ENCODE data around the gene VAMP1. TPM values are rescaled to one million over a fixed set of nuclear protein-coding genes. Genes with fewer than 3 reads are reported as not detected.

Gene VAMP1
- total and polyA plus RNA-seq, 2 of the 13 experiments (the other 11 are each of a cell fraction or from before 2014, with no cell fraction given), result 2.5 to 7.4 TPM

GRCh38 chr12:6460751-6461371 lies 9.6 kb downstream of the VAMP1 start:
- Histone ChIP-seq H3K4me2 (ENCODE audit: low read depth, low read length) (no peak overlapping the region), H3K9me3 (ENCODE audit: low read length) (no peaks in the 10 kb centered on the region), H4K20me1 (ENCODE audit: insufficient read depth, low read length) (no peaks in the 10 kb centered on the region), H3K36me3 (replicated peaks in 1 of 2; ENCODE audit: control insufficient read depth in 1 of 2, insufficient read depth in 2 of 2, low read length in 2 of 2) (peaks cover 20 to 54% of the 10 kb centered on the region in 2 experiments), H3K4me1 (ENCODE audit: insufficient read depth, low read length) (0 out of 2 replicates have a peak, but pooled peaks cover 5% of the 10 kb centered on the region), H3K9ac (ENCODE audit: insufficient read depth, low read depth, low read length) (no peak overlapping the region), H3K79me2 (ENCODE audit: insufficient read depth, low read length) (no peaks in the 10 kb centered on the region), H2AFZ (ENCODE audit: low read length) (no peak overlapping the region), H3K4me3 (replicated peaks in 1 of 3; ENCODE audit: insufficient read depth in 1 of 3, low read depth in 2 of 3, low read length in 3 of 3) (no peak overlapping the region), H3K27me3 (ENCODE audit: control insufficient read depth in 1 of 2, insufficient read depth in 2 of 2, low read length in 2 of 2) (no peaks in the 10 kb centered on the region), H3K27ac (ENCODE audit: extremely low read length, insufficient read depth, low read length) (no peak overlapping the region)
- no peak for DNase-seq (ENCODE audit: low spot score)
- intact Hi-C loops (cut with micrococcal nuclease; ENCODE audit: unreplicated experiment), result loop anchor here (10.0 kb wide), 1 partner anchor 126 kb away; no protein-coding TSS in a partner anchor
- ChIA-PET CTCF (ENCODE audit: low intra/inter-chr PET ratio, low total read pairs) (no interaction called here), POLR2A (interaction anchor here (1.1 to 2.9 kb wide), 3 partner anchors 9 to 73 kb away, joined by 3 to 12 read pairs (median 9); partner anchors contain the start of genes TAPBPL and VAMP1)
- no TSS peak for BruUV-seq (replicated peaks)
- in situ Hi-C loops (cut with HindIII; ENCODE audit: extremely low pct_ligation_motif_present, low pct_unique_long_range_greater_than_20kb), result loop anchor here (5.0 to 25.0 kb wide), 2 partner anchors 39 to 399 kb away; no protein-coding TSS in a partner anchor
- TF ChIP-seq MZF1 (CRISPR knock-in tag; IDR thresholded peaks at IDR 0.05; ENCODE audit: borderline replicate concordance), result no peak
- no peak for TF ChIP-seq NFE2 (CRISPR knock-in tag; IDR thresholded peaks at IDR 0.05)
- no peak for TF ChIP-seq IRX3 (CRISPR knock-in tag; IDR thresholded peaks at IDR 0.05; ENCODE audit: borderline replicate concordance, low read depth)
- no peak for TF ChIP-seq CENPT (CRISPR knock-in tag; IDR thresholded peaks at IDR 0.05; ENCODE audit: low read depth)
- no peak for TF ChIP-seq ZNF12 (CRISPR knock-in tag; IDR thresholded peaks at IDR 0.05)
- no peak for TF ChIP-seq ATAD3A (CRISPR knock-in tag; IDR thresholded peaks at IDR 0.05)
- 97% methylated on average over 5 of the region's 10 CpGs for WGBS (ENCODE audit: low lambda C conversion rate)
- FAIRE-seq, result no peak
- ATAC-seq, result no peak

GRCh38 chr12:6459004-6459337 lies 11.5 kb downstream of the VAMP1 start:
- no TSS peak for BruUV-seq (replicated peaks)
- 91% methylated on average over 2 of the region's 2 CpGs for WGBS (ENCODE audit: low lambda C conversion rate)
- no peaks in the 10 kb centered on the region for H3K79me2 ChIP-seq (ENCODE audit: insufficient read depth, low read length)
- H3K27me3 ChIP-seq (ENCODE audit: control insufficient read depth in 1 of 2, insufficient read depth in 2 of 2, low read length in 2 of 2), result no peaks in the 10 kb centered on the region
- H3K27ac ChIP-seq (ENCODE audit: extremely low read length, insufficient read depth, low read length), result no peak overlapping the region
- intact Hi-C loops (cut with micrococcal nuclease; ENCODE audit: unreplicated experiment), result no loop called here
- H3K9ac ChIP-seq (ENCODE audit: insufficient read depth, low read depth, low read length), result no peak overlapping the region
- FAIRE-seq (no peak), DNase-seq (ENCODE audit: low spot score) (no peak), ATAC-seq (no peak)
- in situ Hi-C loops (cut with HindIII; ENCODE audit: extremely low pct_ligation_motif_present, low pct_unique_long_range_greater_than_20kb), result loop anchor here (25.0 kb wide), 1 partner anchor 397 kb away; no protein-coding TSS in a partner anchor
- no peaks in the 10 kb centered on the region for H3K9me3 ChIP-seq (ENCODE audit: low read length)
- no peak overlapping the region for H3K4me3 ChIP-seq (replicated peaks in 1 of 3; ENCODE audit: insufficient read depth in 1 of 3, low read depth in 2 of 3, low read length in 3 of 3)
- no peak overlapping the region for H2AFZ ChIP-seq (ENCODE audit: low read length)
- ChIA-PET CTCF (ENCODE audit: low intra/inter-chr PET ratio, low total read pairs) (no interaction called here), POLR2A (interaction anchor here (0.8 to 1.9 kb wide), 3 partner anchors 12 to 96 kb away, joined by 3 to 12 read pairs (median 4); partner anchors contain the start of gene VAMP1)
- 0 out of 2 replicates have a peak, but pooled peaks cover 3% of the 10 kb centered on the region for H3K4me1 ChIP-seq (ENCODE audit: insufficient read depth, low read length)
- peaks cover 14 to 48% of the 10 kb centered on the region in 2 experiments for H3K36me3 ChIP-seq (replicated peaks in 1 of 2; ENCODE audit: control insufficient read depth in 1 of 2, insufficient read depth in 2 of 2, low read length in 2 of 2)
- TF ChIP-seq FOXA3 (CRISPR knock-in tag; IDR thresholded peaks at IDR 0.05) (no peak), ZFY (CRISPR knock-in tag; IDR thresholded peaks at IDR 0.05) (no peak)
- no peak overlapping the region for H3K4me2 ChIP-seq (ENCODE audit: low read depth, low read length)
- H4K20me1 ChIP-seq (ENCODE audit: insufficient read depth, low read length), result no peaks in the 10 kb centered on the region
